B cell (primary cell): ENCODE measurements around the gene PIP5KL1. TPM values are rescaled to one million over a fixed set of nuclear protein-coding genes. Genes with fewer than 3 reads are reported as not detected.
A peak's percentile ranks its signal among the peaks of the same experiment; 100 is the strongest.

Experiments
- ATAC-seq: fragments of 200-7000 bp; cut with Tn5 transposase; one replicate; pipeline ENCODE4 v1.10.0; 2021; ENCODE audit warnings: low read depth, mild to moderate bottlenecking, moderate number of reproducible peaks, moderate library complexity
- CTCF ChIA-PET: fragments of 350-600 bp; sonication (Branson Sonifier 250); formaldehyde crosslinking; loops from one replicate; lab custom pipeline; 2021; ENCODE audit warnings: antibody characterized with exemption, inconsistent platforms; lab: Charles Lee
- POLR2A ChIA-PET: fragments of 350-600 bp; sonication (Branson Sonifier 250); formaldehyde crosslinking; loops from one replicate; lab custom pipeline; 2021; ENCODE audit warnings: antibody characterized with exemption; lab: Charles Lee
- DNase-seq: peaks from one replicate; pipeline ENCODE4 v3.0.0; 2013
- H2AFZ ChIP-seq: 2 replicates; pipeline ENCODE4 v1.6.1; 2012; ENCODE audit warnings: mild to moderate bottlenecking, low read depth, low read length; ENCODE audit not compliant: insufficient read depth, poor library complexity, severe bottlenecking
- H3K27ac ChIP-seq, 2 donors: 1 replicate in 1 of 2; 2 replicates in 1 of 2; pipeline ENCODE4 v1.5.1; 2012 to 2013; ENCODE audit warnings: low read length in 2 of 2, mild to moderate bottlenecking in 2 of 2, moderate library complexity in 1 of 2
- H3K27me3 ChIP-seq, 4 experiments: fragments of 200-600 bp in 1 of 4; sonication (generic) in 1 of 4; replicated peaks in 1 of 4; 1 replicate in 2 of 4; 2 replicates in 2 of 4; pipeline versions ENCODE4 v1.6.1 to v1.7.0; 2013 to 2016; ENCODE audit warnings: low read length in 3 of 4, mild to moderate bottlenecking in 2 of 4, mixed read lengths in 1 of 4, moderate library complexity in 1 of 4; ENCODE audit not compliant: insufficient read depth in 4 of 4, control insufficient read depth in 3 of 4; ENCODE audit errors: control extremely low read depth in 1 of 4
- H3K36me3 ChIP-seq, 2 experiments: replicated peaks in 1 of 2; 1 replicate in 1 of 2; 2 replicates in 1 of 2; pipeline versions ENCODE4 v1.6.1 to v1.7.1; 2013; ENCODE audit warnings: low read length in 1 of 2; ENCODE audit not compliant: insufficient read depth in 2 of 2, control insufficient read depth in 1 of 2; ENCODE audit errors: control extremely low read depth in 1 of 2, extremely low read depth in 1 of 2
- H3K4me1 ChIP-seq, 2 donors: fragments of 200-600 bp in 1 of 2; sonication (generic) in 1 of 2; 1 replicate in 1 of 2; 2 replicates in 1 of 2; pipeline versions ENCODE4 v1.5.1 to v1.6.1; 2013 to 2017; ENCODE audit warnings: low read length in 2 of 2; ENCODE audit not compliant: control insufficient read depth in 2 of 2, insufficient read depth in 2 of 2
- H3K4me2 ChIP-seq: replicated peaks from 2 replicates; pipeline ENCODE3; 2012; ENCODE audit warnings: mild to moderate bottlenecking, low read depth, low read length; ENCODE audit not compliant: poor library complexity, severe bottlenecking
- H3K4me3 ChIP-seq, 5 experiments: fragments of 200-600 bp in 1 of 5; sonication (generic) in 1 of 5; 1 replicate in 3 of 5; 2 replicates in 2 of 5; pipeline versions ENCODE4 v1.5.1 to v1.7.0; 2011 to 2016; ENCODE audit warnings: low read length in 4 of 5, mild to moderate bottlenecking in 4 of 5, low read depth in 2 of 5, control low read depth in 1 of 5, moderate library complexity in 1 of 5; ENCODE audit not compliant: insufficient read depth in 1 of 5; ENCODE audit errors: control extremely low read depth in 1 of 5, extremely low read depth in 1 of 5
- H3K79me2 ChIP-seq: fragments of 200-600 bp; sonication (generic); one replicate; pipeline ENCODE4 v1.6.0; 2016; ENCODE audit warnings: low read length; ENCODE audit not compliant: control insufficient read depth, insufficient read depth
- H3K9ac ChIP-seq: fragments of 200-600 bp; sonication (generic); 2 replicates; pipeline ENCODE4 v1.6.1; 2017; ENCODE audit warnings: mild to moderate bottlenecking, low read length, moderate library complexity
- H3K9me3 ChIP-seq, 3 donors: one replicate each; pipeline versions ENCODE4 v1.6.1 to v1.7.1; 2013; ENCODE audit warnings: low read length in 2 of 3; ENCODE audit not compliant: control insufficient read depth in 2 of 3, insufficient read depth in 1 of 3; ENCODE audit errors: control extremely low read depth in 1 of 3
- H4K20me1 ChIP-seq: 2 replicates; pipeline ENCODE4 v1.6.0; 2012; ENCODE audit warnings: mild to moderate bottlenecking, low read length; ENCODE audit not compliant: insufficient read depth, control insufficient read depth, poor library complexity, severe bottlenecking
- H3K27ac Mint-ChIP-seq: one replicate; pipeline ENCODE4 v1.8.0; 2021; ENCODE audit warnings: mixed read lengths
- H3K27me3 Mint-ChIP-seq: one replicate; pipeline ENCODE4 v1.8.0; 2021; ENCODE audit warnings: mixed read lengths
- H3K4me1 Mint-ChIP-seq: one replicate; pipeline ENCODE4 v1.8.0; 2021; ENCODE audit warnings: mixed read lengths
- H3K4me3 Mint-ChIP-seq: one replicate; pipeline ENCODE4 v1.8.0; 2021; ENCODE audit warnings: mixed read lengths
- H3K9me3 Mint-ChIP-seq: one replicate; pipeline ENCODE4 v1.8.0; 2022; ENCODE audit warnings: mixed read lengths; ENCODE audit not compliant: insufficient read depth
- EZH2 ChIP-seq: IDR thresholded peaks from 2 replicates; pipeline ENCODE4 v1.6.1; 2012; ENCODE audit warnings: borderline replicate concordance, low read depth, mild to moderate bottlenecking, moderate library complexity, low read length; ENCODE audit not compliant: insufficient read depth, poor library complexity, severe bottlenecking
- WGBS: methylation state at CpG from one replicate; pipeline ENCODE4 v1.1.5; 2013; ENCODE audit warnings: missing lambda C conversion rate; ENCODE audit not compliant: insufficient coverage; 5-methylcytosine and 5-hydroxymethylcytosine counted together
- intact Hi-C: fragments of 100-400 bp; cut with micrococcal nuclease; formaldehyde crosslinking; loops from one replicate; pipeline ENCODE4 v1.10.0; 2022
- polyA plus RNA-seq: library from polyadenylated mRNA; depleted of rRNA; stranded (reverse); fragments of >200 nt; gene quantifications from 2 replicates; pipeline ENCODE4 v1.2.3, GENCODE V29; 2012
- total RNA-seq, 2 donors: library from RNA; stranded (reverse); fragments of 120-200 nt in 1 of 2; gene quantifications; 1 replicate in 1 of 2; 2 replicates in 1 of 2; pipeline versions ENCODE4 v1.2.3 to v1.2.4, GENCODE V29; 2013 to 2022
- TF ChIP-seq, protein P1 (sequence below): fragments of 200-600 bp; IDR thresholded peaks from one replicate; pipeline ENCODE4 v1.8.0; 2022; ENCODE audit warnings: antibody characterized with exemption, mild to moderate bottlenecking

Gene PIP5KL1
- total and polyA plus RNA-seq, 2 donors (not counting 1 experiment from before 2014, with no cell fraction given): 0.75 to 1.4 TPM

DNA sequence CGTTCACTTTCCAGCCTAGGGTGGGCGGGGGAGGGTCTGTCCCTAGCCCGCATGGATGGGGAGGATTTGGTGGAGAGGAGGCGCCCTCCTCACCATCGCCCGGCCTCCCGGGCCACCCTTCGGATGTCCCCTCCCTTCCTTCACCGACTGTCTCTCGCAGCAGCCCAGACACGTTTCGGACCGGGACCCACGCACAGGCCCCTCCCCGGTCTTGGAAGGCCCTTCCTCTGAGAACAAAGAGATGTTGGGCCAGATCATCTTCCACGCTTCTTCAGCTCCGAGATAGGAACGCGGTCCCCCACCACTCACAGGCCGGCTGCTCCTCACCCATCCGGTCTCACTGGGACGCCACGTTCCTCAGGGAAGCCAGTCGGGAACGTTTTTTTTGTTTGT, 7.7 kb upstream of the PIP5KL1 start:
- 72% methylated on average over 12 of the region's 25 CpGs for WGBS
- H3K79me2 ChIP-seq: peaks cover 46% of the 10 kb centered on the region
- peaks cover 0 to 4% (median 0%) of the 10 kb centered on the region in 3 donors for H3K9me3 ChIP-seq
- Mint-ChIP-seq H3K4me1 (peaks cover 46% of the 10 kb centered on the region), H3K4me3 (peak overlapping the region; percentile 64), H3K27me3 (no peaks in the 10 kb centered on the region), H3K27ac (peak overlapping the region; percentile 98), H3K9me3 (no peaks in the 10 kb centered on the region)
- peak overlapping the region; percentile 79 for H3K9ac ChIP-seq
- H3K27ac ChIP-seq: peak overlapping the region in 1 of 2 donors; percentile 75
- H4K20me1 ChIP-seq: peaks cover 33% of the 10 kb centered on the region
- peak overlapping the region; percentile 83 for H3K4me2 ChIP-seq
- intact Hi-C loops: no loop called here
- H3K27me3 ChIP-seq: no peaks in the 10 kb centered on the region
- TF ChIP-seq, protein P1, sequence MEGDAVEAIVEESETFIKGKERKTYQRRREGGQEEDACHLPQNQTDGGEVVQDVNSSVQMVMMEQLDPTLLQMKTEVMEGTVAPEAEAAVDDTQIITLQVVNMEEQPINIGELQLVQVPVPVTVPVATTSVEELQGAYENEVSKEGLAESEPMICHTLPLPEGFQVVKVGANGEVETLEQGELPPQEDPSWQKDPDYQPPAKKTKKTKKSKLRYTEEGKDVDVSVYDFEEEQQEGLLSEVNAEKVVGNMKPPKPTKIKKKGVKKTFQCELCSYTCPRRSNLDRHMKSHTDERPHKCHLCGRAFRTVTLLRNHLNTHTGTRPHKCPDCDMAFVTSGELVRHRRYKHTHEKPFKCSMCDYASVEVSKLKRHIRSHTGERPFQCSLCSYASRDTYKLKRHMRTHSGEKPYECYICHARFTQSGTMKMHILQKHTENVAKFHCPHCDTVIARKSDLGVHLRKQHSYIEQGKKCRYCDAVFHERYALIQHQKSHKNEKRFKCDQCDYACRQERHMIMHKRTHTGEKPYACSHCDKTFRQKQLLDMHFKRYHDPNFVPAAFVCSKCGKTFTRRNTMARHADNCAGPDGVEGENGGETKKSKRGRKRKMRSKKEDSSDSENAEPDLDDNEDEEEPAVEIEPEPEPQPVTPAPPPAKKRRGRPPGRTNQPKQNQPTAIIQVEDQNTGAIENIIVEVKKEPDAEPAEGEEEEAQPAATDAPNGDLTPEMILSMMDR: no peak
- TF ChIP-seq EZH2: no peak
- H3K36me3 ChIP-seq: peaks cover 0 to 31% of the 10 kb centered on the region in 2 experiments
- peak overlapping the region in 4 of 5 experiments; percentile 69 to 92 (median 78) for H3K4me3 ChIP-seq
- H3K4me1 ChIP-seq: peaks cover 29 to 37% of the 10 kb centered on the region in 2 donors
- CTCF ChIA-PET: interaction anchor here (1.9 to 12.6 kb wide), 2 partner anchors 98 to 178 kb away, joined by 5 to 310 read pairs; no protein-coding TSS in a partner anchor
- DNase-seq: no peak
- peak overlapping the region; percentile 85 for H2AFZ ChIP-seq
- ATAC-seq: peak; percentile 2
- POLR2A ChIA-PET: interaction anchor here (0.6 kb wide), 1 partner anchor 72 kb away, joined by 3 read pairs; no protein-coding TSS in a partner anchor
